ENCODE results near the gene CALHM1. TPM values are rescaled to one million over a fixed set of nuclear protein-coding genes. Genes with fewer than 3 reads are reported as not detected.

CALHM1 gene
- total and polyA plus RNA-seq, 4 donors = not detected

DNA sequence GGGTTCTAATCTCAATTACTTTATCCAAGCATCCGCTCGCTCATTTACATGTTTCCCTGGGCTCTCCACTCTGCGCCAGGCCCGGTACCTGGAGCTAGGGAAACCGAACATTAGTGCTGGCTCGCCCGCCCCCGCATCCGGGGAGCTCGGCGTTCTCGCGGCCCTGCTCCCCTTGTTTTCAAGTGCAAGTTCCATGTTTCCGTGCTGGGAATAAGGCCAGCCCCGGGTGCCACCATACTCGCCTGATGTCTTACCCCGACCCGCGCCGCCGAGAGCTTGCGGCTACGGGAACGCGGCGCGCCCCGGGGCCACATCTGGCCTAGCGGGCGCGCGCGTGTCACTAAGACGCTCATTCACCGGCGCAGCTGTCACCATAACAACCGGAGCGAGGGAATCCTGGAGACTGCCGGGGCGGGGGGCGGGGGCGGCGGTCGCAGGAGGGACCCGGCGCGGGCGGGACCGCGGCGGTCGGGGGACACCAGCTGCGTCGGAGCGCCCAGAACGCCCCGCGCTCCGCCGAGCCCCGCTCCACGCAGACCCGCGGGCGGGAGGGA, 34.7 kb upstream of the CALHM1 start, which contains the start of gene NEURL1 (continued):
- TF ChIP-seq, protein P1, sequence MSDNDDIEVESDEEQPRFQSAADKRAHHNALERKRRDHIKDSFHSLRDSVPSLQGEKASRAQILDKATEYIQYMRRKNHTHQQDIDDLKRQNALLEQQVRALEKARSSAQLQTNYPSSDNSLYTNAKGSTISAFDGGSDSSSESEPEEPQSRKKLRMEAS (IDR thresholded peaks at IDR 0.05) = no peak
- no peak for TF ChIP-seq RAD21 (IDR thresholded peaks at IDR 0.05)
- no peak for TF ChIP-seq YY1 (IDR thresholded peaks at IDR 0.05)
- no peak for TF ChIP-seq ZBTB33 (IDR thresholded peaks at IDR 0.05)

- no peaks in the 10 kb centered on the region for H3K9me3 ChIP-seq (ENCODE audit: control insufficient read depth in 4 of 4, low read length in 3 of 4)
- peaks cover 0 to 8% (median 5%) of the 10 kb centered on the region in 4 donors for H3K27me3 ChIP-seq (ENCODE audit: control insufficient read depth in 4 of 4, insufficient read depth in 4 of 4, low read length in 3 of 4)
- H3K36me3 ChIP-seq (ENCODE audit: control insufficient read depth in 4 of 4, insufficient read depth in 3 of 4, low read depth in 1 of 4, low read length in 3 of 4) = no peaks in the 10 kb centered on the region
- DNase-seq (ENCODE audit: low spot score) = no peak
- no peak overlapping the region for H3K4me3 ChIP-seq (ENCODE audit: low read depth in 1 of 3, low read length in 3 of 3)
- no peak overlapping the region for H3K9ac ChIP-seq (ENCODE audit: low read depth in 1 of 2, low read length in 2 of 2)
- no peak for TF ChIP-seq CTCF (IDR thresholded peaks at IDR 0.05; ENCODE audit: low read depth, low read length, missing input control)
- no peak for TF ChIP-seq YY1 (IDR thresholded peaks at IDR 0.05)
- TF ChIP-seq, protein P2, sequence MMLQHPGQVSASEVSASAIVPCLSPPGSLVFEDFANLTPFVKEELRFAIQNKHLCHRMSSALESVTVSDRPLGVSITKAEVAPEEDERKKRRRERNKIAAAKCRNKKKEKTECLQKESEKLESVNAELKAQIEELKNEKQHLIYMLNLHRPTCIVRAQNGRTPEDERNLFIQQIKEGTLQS (IDR thresholded peaks at IDR 0.05) = no peak
- no peak for TF ChIP-seq FOXA1 (IDR thresholded peaks at IDR 0.05)
- TF ChIP-seq, protein P3, sequence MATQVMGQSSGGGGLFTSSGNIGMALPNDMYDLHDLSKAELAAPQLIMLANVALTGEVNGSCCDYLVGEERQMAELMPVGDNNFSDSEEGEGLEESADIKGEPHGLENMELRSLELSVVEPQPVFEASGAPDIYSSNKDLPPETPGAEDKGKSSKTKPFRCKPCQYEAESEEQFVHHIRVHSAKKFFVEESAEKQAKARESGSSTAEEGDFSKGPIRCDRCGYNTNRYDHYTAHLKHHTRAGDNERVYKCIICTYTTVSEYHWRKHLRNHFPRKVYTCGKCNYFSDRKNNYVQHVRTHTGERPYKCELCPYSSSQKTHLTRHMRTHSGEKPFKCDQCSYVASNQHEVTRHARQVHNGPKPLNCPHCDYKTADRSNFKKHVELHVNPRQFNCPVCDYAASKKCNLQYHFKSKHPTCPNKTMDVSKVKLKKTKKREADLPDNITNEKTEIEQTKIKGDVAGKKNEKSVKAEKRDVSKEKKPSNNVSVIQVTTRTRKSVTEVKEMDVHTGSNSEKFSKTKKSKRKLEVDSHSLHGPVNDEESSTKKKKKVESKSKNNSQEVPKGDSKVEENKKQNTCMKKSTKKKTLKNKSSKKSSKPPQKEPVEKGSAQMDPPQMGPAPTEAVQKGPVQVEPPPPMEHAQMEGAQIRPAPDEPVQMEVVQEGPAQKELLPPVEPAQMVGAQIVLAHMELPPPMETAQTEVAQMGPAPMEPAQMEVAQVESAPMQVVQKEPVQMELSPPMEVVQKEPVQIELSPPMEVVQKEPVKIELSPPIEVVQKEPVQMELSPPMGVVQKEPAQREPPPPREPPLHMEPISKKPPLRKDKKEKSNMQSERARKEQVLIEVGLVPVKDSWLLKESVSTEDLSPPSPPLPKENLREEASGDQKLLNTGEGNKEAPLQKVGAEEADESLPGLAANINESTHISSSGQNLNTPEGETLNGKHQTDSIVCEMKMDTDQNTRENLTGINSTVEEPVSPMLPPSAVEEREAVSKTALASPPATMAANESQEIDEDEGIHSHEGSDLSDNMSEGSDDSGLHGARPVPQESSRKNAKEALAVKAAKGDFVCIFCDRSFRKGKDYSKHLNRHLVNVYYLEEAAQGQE (IDR thresholded peaks at IDR 0.05) = no peak
- no peak for TF ChIP-seq EGR1 (IDR thresholded peaks at IDR 0.05; ENCODE audit: low read depth in 2 of 2)
- no peak for TF ChIP-seq HNF4A (conservative IDR thresholded peaks at IDR 0.05)
- no peak overlapping the region for H3K27ac ChIP-seq (ENCODE audit: low read depth in 1 of 2, low read length in 2 of 2)
- H3K4me1 ChIP-seq (ENCODE audit: control insufficient read depth in 4 of 4, insufficient read depth in 4 of 4, low read length in 3 of 4) = peaks cover 2 to 14% (median 9%) of the 10 kb centered on the region in 4 donors
- WGBS = 76% methylated on average over 5 of the region's 5 CpGs
Measured at GRCh38 chr10:103492655-103493261, 34.1 kb upstream of the CALHM1 start.
